ENCODE data around the gene SLC6A16. TPM values are rescaled to one million over a fixed set of nuclear protein-coding genes. Genes with fewer than 3 reads are reported as not detected.
A peak's percentile ranks its signal among the peaks of the same experiment; 100 is the strongest.

Gene SLC6A16
- total and polyA plus RNA-seq, 12 donors: 0.17 to 3.5 (median 1.1) TPM; not detected in 1

DNA sequence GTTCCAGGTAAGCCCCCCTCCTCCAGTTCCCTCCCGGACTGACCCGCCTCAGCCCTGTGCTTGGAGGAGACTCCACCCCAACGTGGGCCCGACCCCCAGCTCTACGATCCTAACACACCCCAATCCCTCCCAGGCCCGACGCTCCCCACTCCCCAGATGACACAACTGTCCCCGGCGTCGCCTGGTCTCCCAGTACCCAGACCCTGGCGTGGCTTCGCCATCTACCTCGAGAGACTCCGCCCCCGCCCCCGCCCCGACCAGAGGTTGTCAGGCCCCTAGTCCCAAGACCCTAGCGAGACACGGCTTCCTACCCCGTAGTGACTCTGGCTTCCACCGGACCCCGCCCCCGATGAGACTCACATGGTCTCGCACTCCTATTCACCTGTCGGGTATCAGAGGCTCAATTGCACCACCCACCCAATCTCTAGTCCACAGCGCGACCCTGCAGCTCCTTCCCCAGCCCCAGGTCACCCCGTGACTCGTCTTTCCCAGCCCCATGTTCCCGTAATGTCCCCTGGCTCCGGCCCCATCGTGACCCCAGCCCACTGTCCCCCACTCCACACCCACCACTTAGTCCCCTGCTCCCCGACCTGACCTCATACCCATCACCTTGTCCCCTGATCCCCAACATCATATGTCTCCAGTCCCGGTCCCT is 13.2 kb upstream of the SLC6A16 start:
- TF ChIP-seq, protein P1, sequence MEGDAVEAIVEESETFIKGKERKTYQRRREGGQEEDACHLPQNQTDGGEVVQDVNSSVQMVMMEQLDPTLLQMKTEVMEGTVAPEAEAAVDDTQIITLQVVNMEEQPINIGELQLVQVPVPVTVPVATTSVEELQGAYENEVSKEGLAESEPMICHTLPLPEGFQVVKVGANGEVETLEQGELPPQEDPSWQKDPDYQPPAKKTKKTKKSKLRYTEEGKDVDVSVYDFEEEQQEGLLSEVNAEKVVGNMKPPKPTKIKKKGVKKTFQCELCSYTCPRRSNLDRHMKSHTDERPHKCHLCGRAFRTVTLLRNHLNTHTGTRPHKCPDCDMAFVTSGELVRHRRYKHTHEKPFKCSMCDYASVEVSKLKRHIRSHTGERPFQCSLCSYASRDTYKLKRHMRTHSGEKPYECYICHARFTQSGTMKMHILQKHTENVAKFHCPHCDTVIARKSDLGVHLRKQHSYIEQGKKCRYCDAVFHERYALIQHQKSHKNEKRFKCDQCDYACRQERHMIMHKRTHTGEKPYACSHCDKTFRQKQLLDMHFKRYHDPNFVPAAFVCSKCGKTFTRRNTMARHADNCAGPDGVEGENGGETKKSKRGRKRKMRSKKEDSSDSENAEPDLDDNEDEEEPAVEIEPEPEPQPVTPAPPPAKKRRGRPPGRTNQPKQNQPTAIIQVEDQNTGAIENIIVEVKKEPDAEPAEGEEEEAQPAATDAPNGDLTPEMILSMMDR (IDR thresholded peaks at IDR 0.05): no peak
- TF ChIP-seq POLR2A (IDR thresholded peaks at IDR 0.05): no peak
- Histone ChIP-seq H3K4me1 (replicated peaks in 1 of 2) (peaks cover 6 to 13% of the 10 kb centered on the region in 2 donors), H3K4me3 (peak overlapping the region in 1 of 4 donors; percentile 58), H3K27ac (no peak overlapping the region), H3K36me3 (replicated peaks in 1 of 2) (no peaks in the 10 kb centered on the region), H3K9me3 (replicated peaks in 1 of 3) (no peaks in the 10 kb centered on the region), H3K27me3 (no peaks in the 10 kb centered on the region)
- WGBS, 4 donors: 32 to 40% (median 36%) methylated on average over 21 to 34 of the region's 34 CpGs
- peak in 3 of 7 donors; percentile 16 to 50 (median 37) for DNase-seq
- intact Hi-C loops (cut with DNase I): no loop called here

- WGBS, 4 donors: 73 to 83% (median 77%) methylated on average over 19 of the region's 19 CpGs
- no peaks in the 10 kb centered on the region for H3K27me3 ChIP-seq
- H3K4me1 ChIP-seq (replicated peaks in 1 of 2): peaks cover 6 to 13% of the 10 kb centered on the region in 2 donors
- DNase-seq: peak in 3 of 7 donors; percentile 7 to 31 (median 12)
- H3K36me3 ChIP-seq (replicated peaks in 1 of 2): no peaks in the 10 kb centered on the region
- no peak overlapping the region for H3K4me3 ChIP-seq
- TF ChIP-seq POLR2A (IDR thresholded peaks at IDR 0.05): no peak
- TF ChIP-seq, protein P1 (IDR thresholded peaks at IDR 0.05): no peak
- intact Hi-C loops (cut with DNase I): no loop called here
- no peaks in the 10 kb centered on the region for H3K9me3 ChIP-seq (replicated peaks in 1 of 3)
- no peak overlapping the region for H3K27ac ChIP-seq
These were observed 12.5 kb upstream of the SLC6A16 start for GRCh38 chr19:49337267-49338022.

GRCh38 chr19:49336482-49337266 is 11.7 kb upstream of the SLC6A16 start:
- no peaks in the 10 kb centered on the region for H3K36me3 ChIP-seq (replicated peaks in 1 of 2)
- no peak overlapping the region for H3K4me3 ChIP-seq
- WGBS, 4 donors: 81 to 93% (median 89%) methylated on average over 6 to 10 of the region's 10 CpGs
- H3K9me3 ChIP-seq (replicated peaks in 1 of 3): no peaks in the 10 kb centered on the region
- DNase-seq: peak in 3 of 7 donors; percentile 12 to 46 (median 16)
- H3K27ac ChIP-seq: no peak overlapping the region
- H3K27me3 ChIP-seq: no peaks in the 10 kb centered on the region
- intact Hi-C loops (cut with DNase I): no loop called here
- TF ChIP-seq POLR2A (IDR thresholded peaks at IDR 0.05): no peak
- TF ChIP-seq, protein P1 (IDR thresholded peaks at IDR 0.05): no peak
- peaks cover 6 to 13% of the 10 kb centered on the region in 2 donors for H3K4me1 ChIP-seq (replicated peaks in 1 of 2)

Measured in adrenal gland (tissue), 12 donors.